Neural crest cell (in vitro differentiated cells): Measurements from ENCODE around the gene PRKG1. TPM values are rescaled to one million over a fixed set of nuclear protein-coding genes. Genes with fewer than 3 reads are reported as not detected.
"Not testable (repeated sequence)": the region's sequence is repeated elsewhere in the genome, so short reads cannot be mapped to it uniquely, and the experiment has no call there.

Experiments used
- DNase-seq: peaks from one replicate; pipeline ENCODE4 v3.0.0; 2021; ENCODE audit warnings: low read depth, mixed read lengths, low spot score
- H3K27ac Mint-ChIP-seq: one replicate; pipeline ENCODE4 v1.8.0; 2021; ENCODE audit warnings: mild to moderate bottlenecking, mixed read lengths; ENCODE audit not compliant: unreplicated experiment
- H3K27me3 Mint-ChIP-seq: 2 replicates; pipeline ENCODE4 v1.8.0; 2021; ENCODE audit warnings: low read depth, mild to moderate bottlenecking, mixed read lengths
- H3K36me3 Mint-ChIP-seq: 2 replicates; pipeline ENCODE4 v1.8.0; 2021; ENCODE audit warnings: low read depth, mild to moderate bottlenecking, mixed read lengths
- H3K4me1 Mint-ChIP-seq: 2 replicates; pipeline ENCODE4 v1.8.0; 2021; ENCODE audit warnings: mixed read lengths
- H3K4me3 Mint-ChIP-seq: one replicate; pipeline ENCODE4 v1.8.0; 2021; ENCODE audit warnings: mild to moderate bottlenecking, mixed read lengths
- H3K9me3 Mint-ChIP-seq: 2 replicates; pipeline ENCODE4 v1.8.0; 2021; ENCODE audit warnings: mixed read lengths
- total RNA-seq: library from RNA; stranded (reverse); gene quantifications from 2 replicates; pipeline ENCODE4 v1.2.1, GENCODE V29; 2021
- TF ChIP-seq, protein P1 (sequence below): fragments of 200-600 bp; sonication (generic); conservative IDR thresholded peaks from 2 replicates; pipeline ENCODE4 v1.5.0; 2021; ENCODE audit warnings: antibody characterized with exemption, mild to moderate bottlenecking

PRKG1 gene
- total RNA-seq, 1 donor from 2014 or later: 4.4 TPM

GRCh38 chr10:51569467-51569866 is 495.2 kb downstream of the PRKG1 start:
- H3K27ac Mint-ChIP-seq: no peak overlapping the region
- no peak for DNase-seq
- no peaks in the 10 kb centered on the region for H3K27me3 Mint-ChIP-seq
- H3K9me3 Mint-ChIP-seq: no peaks in the 10 kb centered on the region
- no peaks in the 10 kb centered on the region for H3K36me3 Mint-ChIP-seq
- H3K4me3 Mint-ChIP-seq: no peak overlapping the region
- H3K4me1 Mint-ChIP-seq: peaks cover 14% of the 10 kb centered on the region
- TF ChIP-seq, protein P1, sequence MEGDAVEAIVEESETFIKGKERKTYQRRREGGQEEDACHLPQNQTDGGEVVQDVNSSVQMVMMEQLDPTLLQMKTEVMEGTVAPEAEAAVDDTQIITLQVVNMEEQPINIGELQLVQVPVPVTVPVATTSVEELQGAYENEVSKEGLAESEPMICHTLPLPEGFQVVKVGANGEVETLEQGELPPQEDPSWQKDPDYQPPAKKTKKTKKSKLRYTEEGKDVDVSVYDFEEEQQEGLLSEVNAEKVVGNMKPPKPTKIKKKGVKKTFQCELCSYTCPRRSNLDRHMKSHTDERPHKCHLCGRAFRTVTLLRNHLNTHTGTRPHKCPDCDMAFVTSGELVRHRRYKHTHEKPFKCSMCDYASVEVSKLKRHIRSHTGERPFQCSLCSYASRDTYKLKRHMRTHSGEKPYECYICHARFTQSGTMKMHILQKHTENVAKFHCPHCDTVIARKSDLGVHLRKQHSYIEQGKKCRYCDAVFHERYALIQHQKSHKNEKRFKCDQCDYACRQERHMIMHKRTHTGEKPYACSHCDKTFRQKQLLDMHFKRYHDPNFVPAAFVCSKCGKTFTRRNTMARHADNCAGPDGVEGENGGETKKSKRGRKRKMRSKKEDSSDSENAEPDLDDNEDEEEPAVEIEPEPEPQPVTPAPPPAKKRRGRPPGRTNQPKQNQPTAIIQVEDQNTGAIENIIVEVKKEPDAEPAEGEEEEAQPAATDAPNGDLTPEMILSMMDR: no peak

- H3K27me3 Mint-ChIP-seq: no peaks in the 10 kb centered on the region
Observed at GRCh38 chr10:51574248-51575048, 500.2 kb downstream of the PRKG1 start.

GRCh38 chr10:51581196-51581595 is 506.9 kb downstream of the PRKG1 start:
- not testable (repeated sequence) for H3K27me3 Mint-ChIP-seq, DNase-seq, H3K4me1 Mint-ChIP-seq, H3K4me3 Mint-ChIP-seq, H3K36me3 Mint-ChIP-seq, H3K9me3 Mint-ChIP-seq, H3K27ac Mint-ChIP-seq

More at GRCh38 chr10:51574248-51575048, 500.2 kb downstream of the PRKG1 start:
- DNase-seq: no peak
- Mint-ChIP-seq H3K4me1 (no peaks in the 10 kb centered on the region), H3K4me3 (no peak overlapping the region), H3K9me3 (no peaks in the 10 kb centered on the region), H3K36me3 (no peaks in the 10 kb centered on the region), H3K27ac (no peak overlapping the region)
- TF ChIP-seq, protein P1: no peak

- TF ChIP-seq, protein P1: no peak
- Mint-ChIP-seq H3K4me3 (no peak overlapping the region), H3K27me3 (no peaks in the 10 kb centered on the region), H3K27ac (no peak overlapping the region), H3K36me3 (no peaks in the 10 kb centered on the region), H3K4me1 (no peaks in the 10 kb centered on the region), H3K9me3 (peaks cover 9% of the 10 kb centered on the region)
- no peak for DNase-seq
Observed at GRCh38 chr10:51583976-51584375, 509.7 kb downstream of the PRKG1 start.

DNA sequence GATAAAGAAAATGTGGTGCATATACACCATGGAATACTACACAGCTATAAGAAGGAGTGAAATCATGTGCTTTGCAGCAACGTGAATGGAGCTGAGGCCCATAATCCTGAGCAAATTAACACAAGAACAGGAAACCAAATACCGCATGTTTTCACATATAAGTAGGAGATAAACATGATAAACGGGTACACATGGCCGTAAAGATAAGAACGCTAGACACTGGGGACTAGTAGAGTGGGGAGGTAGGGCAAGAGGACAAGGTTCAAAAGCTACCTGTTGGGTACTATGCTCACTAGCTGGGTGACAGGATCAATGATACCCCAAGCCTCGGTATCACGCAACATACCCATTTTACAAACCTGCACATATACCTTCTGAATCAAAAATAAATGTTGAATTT is 511.5 kb downstream of the PRKG1 start:
- Mint-ChIP-seq H3K4me1 (peaks cover 3% of the 10 kb centered on the region), H3K9me3 (peaks cover 9% of the 10 kb centered on the region)
- TF ChIP-seq, protein P1: no peak

GRCh38 chr10:51588984-51589383 is 514.7 kb downstream of the PRKG1 start:
- H3K36me3 Mint-ChIP-seq: no peaks in the 10 kb centered on the region
- no peaks in the 10 kb centered on the region for H3K27me3 Mint-ChIP-seq
- TF ChIP-seq, protein P1: no peak
- H3K4me1 Mint-ChIP-seq: peaks cover 17% of the 10 kb centered on the region
- no peaks in the 10 kb centered on the region for H3K9me3 Mint-ChIP-seq
- H3K4me3 Mint-ChIP-seq: no peak overlapping the region
- DNase-seq: no peak
- H3K27ac Mint-ChIP-seq: no peak overlapping the region

More for the DNA sequence above, 511.5 kb downstream of the PRKG1 start:
- DNase-seq: no peak
- no peaks in the 10 kb centered on the region for H3K27me3 Mint-ChIP-seq
- no peak overlapping the region for H3K4me3 Mint-ChIP-seq
- H3K36me3 Mint-ChIP-seq: no peaks in the 10 kb centered on the region
- no peak overlapping the region for H3K27ac Mint-ChIP-seq
